Kidney (tissue), 14 donors: ENCODE measurements around the gene P3H4. TPM values are rescaled to one million over a fixed set of nuclear protein-coding genes. Genes with fewer than 3 reads are reported as not detected.

ENCODE experiments used
- DNase-seq, 5 donors: peaks; one replicate each; pipeline ENCODE4 v3.0.0-alpha.2; 2013 to 2020
- FAIRE-seq: peaks from 2 replicates; lab custom pipeline; 2012; peaks lifted over from hg19 to GRCh38; lab: Jason Lieb, UNC
- H3K27ac ChIP-seq, 2 donors: one replicate each; pipeline ENCODE4 v1.7.0; 2013; ENCODE audit warnings: low read depth in 2 of 2, low read length in 2 of 2, inconsistent platforms in 1 of 2
- H3K27me3 ChIP-seq: one replicate; pipeline ENCODE4 v1.7.1; 2013; ENCODE audit warnings: low read length, inconsistent platforms; ENCODE audit not compliant: control insufficient read depth, insufficient read depth
- H3K36me3 ChIP-seq, 3 donors: one replicate each; pipeline versions ENCODE4 v1.7.0 to v1.7.1; 2013; ENCODE audit warnings: low read length in 3 of 3, control low read depth in 1 of 3, inconsistent platforms in 1 of 3; ENCODE audit not compliant: insufficient read depth in 3 of 3, control insufficient read depth in 2 of 3
- H3K4me1 ChIP-seq, 3 donors: one replicate each; pipeline versions ENCODE4 v1.7.0 to v1.7.1; 2013; ENCODE audit warnings: low read length in 3 of 3, inconsistent platforms in 1 of 3, low read depth in 1 of 3; ENCODE audit not compliant: control insufficient read depth in 2 of 3, insufficient read depth in 2 of 3
- H3K4me3 ChIP-seq, 3 donors: one replicate each; pipeline versions ENCODE4 v1.7.0 to v1.8.1; 2013; ENCODE audit warnings: low read length in 3 of 3, control low read depth in 1 of 3, inconsistent platforms in 1 of 3
- H3K9ac ChIP-seq, 3 donors: one replicate each; pipeline versions ENCODE4 v1.7.0 to v1.7.1; 2013; ENCODE audit warnings: low read length in 3 of 3, control low read depth in 1 of 3, inconsistent platforms in 1 of 3
- H3K9me3 ChIP-seq, 3 donors: one replicate each; pipeline versions ENCODE4 v1.7.0 to v1.7.1; 2013; ENCODE audit warnings: low read length in 3 of 3, control low read depth in 1 of 3, inconsistent platforms in 1 of 3; ENCODE audit not compliant: control insufficient read depth in 2 of 3, insufficient read depth in 1 of 3
- intact Hi-C: fragments of 100-400 bp; cut with DNase I; formaldehyde crosslinking; loops from one replicate; pipeline ENCODE4 v1.11.1; 2022
- polyA plus RNA-seq: library from polyadenylated mRNA; stranded (reverse); fragments of 350-450 nt; fragmentation: Illumina TruSeq; extraction: RNeasy Lipid Tissue Mini Kit (QIAGEN cat#74804); gene quantifications from one replicate; pipeline ENCODE4 v1.2.3, GENCODE V29; 2014; ENCODE audit warnings: low read depth, low replicate concordance; ENCODE audit not compliant: insufficient read depth
- total RNA-seq: library from RNA; stranded (reverse); fragmentation: NEBNext Ultra II Directional; extraction: Animal tissue kit (Norgen Biotek cat#: 25700); gene quantifications from one replicate; pipeline ENCODE4 v1.2.1, GENCODE V29; 2021
- TF ChIP-seq, protein P1 (sequence below): IDR thresholded peaks from 3 replicates; pipeline ENCODE4 v1.5.1; 2012; ENCODE audit warnings: mild to moderate bottlenecking, moderate library complexity, borderline replicate concordance; ENCODE audit not compliant: insufficient read depth; ENCODE audit errors: extremely low read depth
- donor health status: control.
- donor health status: control.
- donor health status: control.
- donor health status: control.
- donor health status: control.
- donor health status: DM: yes; HTN: yes; CAD: no.
- donor health status: Normal renal cell carcinoma (clear cell type).

Gene P3H4
- total and polyA plus RNA-seq, 2 donors from 2014 or later, result 13.6 to 13.7 TPM

GRCh38 chr17:41823580-41823979 is 11.8 kb upstream of the P3H4 start:
- Histone ChIP-seq H3K27me3 (no peaks in the 10 kb centered on the region), H3K4me1 (no peaks in the 10 kb centered on the region), H3K36me3 (peaks cover 0 to 16% (median 2%) of the 10 kb centered on the region in 3 donors), H3K27ac (no peak overlapping the region), H3K9ac (no peak overlapping the region), H3K4me3 (no peak overlapping the region), H3K9me3 (no peaks in the 10 kb centered on the region)
- intact Hi-C loops, result no loop called here
- TF ChIP-seq, protein P1, sequence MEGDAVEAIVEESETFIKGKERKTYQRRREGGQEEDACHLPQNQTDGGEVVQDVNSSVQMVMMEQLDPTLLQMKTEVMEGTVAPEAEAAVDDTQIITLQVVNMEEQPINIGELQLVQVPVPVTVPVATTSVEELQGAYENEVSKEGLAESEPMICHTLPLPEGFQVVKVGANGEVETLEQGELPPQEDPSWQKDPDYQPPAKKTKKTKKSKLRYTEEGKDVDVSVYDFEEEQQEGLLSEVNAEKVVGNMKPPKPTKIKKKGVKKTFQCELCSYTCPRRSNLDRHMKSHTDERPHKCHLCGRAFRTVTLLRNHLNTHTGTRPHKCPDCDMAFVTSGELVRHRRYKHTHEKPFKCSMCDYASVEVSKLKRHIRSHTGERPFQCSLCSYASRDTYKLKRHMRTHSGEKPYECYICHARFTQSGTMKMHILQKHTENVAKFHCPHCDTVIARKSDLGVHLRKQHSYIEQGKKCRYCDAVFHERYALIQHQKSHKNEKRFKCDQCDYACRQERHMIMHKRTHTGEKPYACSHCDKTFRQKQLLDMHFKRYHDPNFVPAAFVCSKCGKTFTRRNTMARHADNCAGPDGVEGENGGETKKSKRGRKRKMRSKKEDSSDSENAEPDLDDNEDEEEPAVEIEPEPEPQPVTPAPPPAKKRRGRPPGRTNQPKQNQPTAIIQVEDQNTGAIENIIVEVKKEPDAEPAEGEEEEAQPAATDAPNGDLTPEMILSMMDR, result no peak
- DNase-seq (no peak), FAIRE-seq (no peak)

DNA sequence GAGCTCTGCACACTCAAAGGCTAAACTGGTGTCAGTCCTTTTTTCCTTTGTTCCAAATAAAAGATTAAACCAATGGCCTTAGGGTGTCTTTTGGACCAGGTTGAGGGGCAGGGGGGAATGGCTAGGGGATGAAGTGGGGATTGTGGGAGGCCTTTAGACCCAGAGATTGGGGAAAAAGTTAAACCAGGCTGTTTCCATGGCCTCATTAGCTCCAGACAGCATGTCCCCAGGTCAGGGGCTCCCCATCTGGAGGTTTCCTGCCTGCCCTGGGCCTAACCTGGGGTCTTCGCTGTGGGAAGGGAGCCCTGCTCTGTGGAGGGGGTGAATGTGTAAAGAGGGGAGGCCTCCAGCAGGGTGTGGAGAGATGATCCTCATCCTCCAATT is 11.4 kb upstream of the P3H4 start:
- Histone ChIP-seq H3K4me1 (no peaks in the 10 kb centered on the region), H3K9ac (no peak overlapping the region), H3K27me3 (no peaks in the 10 kb centered on the region), H3K27ac (no peak overlapping the region), H3K36me3 (peaks cover 0 to 16% (median 2%) of the 10 kb centered on the region in 3 donors), H3K4me3 (no peak overlapping the region), H3K9me3 (no peaks in the 10 kb centered on the region)
- intact Hi-C loops, result no loop called here
- FAIRE-seq, result no peak
- DNase-seq, result no peak
- TF ChIP-seq, protein P1, result no peak

GRCh38 chr17:41822216-41823140 is 10.7 kb upstream of the P3H4 start:
- intact Hi-C loops, result no loop called here
- no peak for DNase-seq
- FAIRE-seq, result no peak
- Histone ChIP-seq H3K4me3 (no peak overlapping the region), H3K4me1 (no peaks in the 10 kb centered on the region), H3K9me3 (no peaks in the 10 kb centered on the region), H3K27me3 (no peaks in the 10 kb centered on the region), H3K9ac (no peak overlapping the region), H3K36me3 (peaks cover 0 to 10% (median 2%) of the 10 kb centered on the region in 3 donors), H3K27ac (no peak overlapping the region)
- TF ChIP-seq, protein P1, result no peak
